ENCODE results near the gene ARL4C. TPM values are rescaled to one million over a fixed set of nuclear protein-coding genes. Genes with fewer than 3 reads are reported as not detected.

ARL4C gene
- total RNA-seq, 1 donor from 2014 or later: 20.9 TPM

DNA sequence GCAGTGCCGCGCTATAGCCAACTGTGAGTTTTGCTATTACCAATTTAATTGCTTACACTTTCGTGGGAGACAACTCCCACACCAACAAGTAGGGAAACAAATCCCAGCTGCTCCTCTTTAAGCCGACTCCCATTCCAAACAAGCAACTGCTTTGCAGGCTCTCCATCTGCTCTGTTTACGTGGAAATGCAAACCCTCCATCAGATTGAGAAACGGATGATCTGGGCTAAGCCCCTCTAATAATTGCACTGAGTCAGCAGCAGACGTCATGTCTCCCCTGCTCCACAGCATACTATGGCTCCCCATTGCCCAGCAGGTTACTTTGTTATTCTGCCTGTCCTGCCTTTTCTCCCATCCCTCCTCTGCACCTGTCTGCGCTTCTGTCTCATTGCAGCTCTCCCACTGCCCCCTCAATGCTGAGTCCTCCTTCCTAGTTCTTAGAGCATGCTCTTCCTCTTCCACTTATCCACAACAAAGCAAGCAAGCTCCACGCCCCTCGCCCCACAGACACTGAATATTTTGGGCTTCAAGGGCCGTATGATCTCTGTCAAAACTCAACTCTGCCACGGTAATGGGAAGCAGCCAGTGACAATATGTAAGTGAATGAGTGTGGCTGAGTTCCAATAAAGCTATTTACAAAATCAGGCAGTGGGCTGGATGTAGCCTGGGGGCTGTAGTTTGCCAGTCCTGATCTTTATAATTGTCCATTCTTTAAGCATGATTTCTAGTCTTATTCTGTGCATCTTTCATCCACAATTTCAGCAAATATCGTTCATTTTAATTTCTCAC lies 39.5 kb upstream of the ARL4C start:
- TF ChIP-seq CTCF (IDR thresholded peaks at IDR 0.05): no peak
- no peak for ATAC-seq (ENCODE audit: low read depth)
- Mint-ChIP-seq H3K4me3 (no peak overlapping the region), H3K4me1 (no peaks in the 10 kb centered on the region), H3K27me3 (peaks cover 16% of the 10 kb centered on the region), H3K36me3 (ENCODE audit: low read depth) (no peaks in the 10 kb centered on the region), H3K27ac (no peak overlapping the region), H3K9me3 (peaks cover 3% of the 10 kb centered on the region)
- POLR2A ChIA-PET: no interaction called here
- intact Hi-C loops (cut with micrococcal nuclease): no loop called here
- DNase-seq: no peak
- CTCF ChIA-PET: no interaction called here

DNA sequence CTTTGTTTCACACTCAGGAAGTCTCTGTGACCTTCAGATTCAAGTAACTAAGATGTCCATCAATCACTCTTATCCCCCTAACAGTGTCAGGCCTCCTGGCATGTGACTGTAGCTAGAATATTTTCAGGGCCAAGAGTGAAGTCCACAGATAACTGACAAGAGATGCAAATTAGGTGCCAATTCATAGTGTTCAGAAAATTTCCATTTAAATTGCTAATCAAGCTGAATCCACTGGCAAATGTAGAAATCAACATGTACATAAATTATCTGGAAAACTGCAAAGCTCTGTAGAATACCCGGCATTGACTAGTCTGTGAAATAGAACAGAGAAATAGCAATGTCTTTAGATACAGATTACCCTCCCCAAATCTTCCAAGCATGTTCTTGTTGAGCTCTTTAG lies 38.6 kb upstream of the ARL4C start:
- CTCF ChIA-PET: no interaction called here
- Mint-ChIP-seq H3K36me3 (ENCODE audit: low read depth) (no peaks in the 10 kb centered on the region), H3K9me3 (peaks cover 3% of the 10 kb centered on the region), H3K4me1 (no peaks in the 10 kb centered on the region), H3K4me3 (no peak overlapping the region), H3K27ac (no peak overlapping the region), H3K27me3 (peaks cover 20% of the 10 kb centered on the region)
- intact Hi-C loops (cut with micrococcal nuclease): no loop called here
- POLR2A ChIA-PET: no interaction called here
- DNase-seq (no peak), ATAC-seq (ENCODE audit: low read depth) (no peak)
- no peak for TF ChIP-seq CTCF (IDR thresholded peaks at IDR 0.05)

DNA sequence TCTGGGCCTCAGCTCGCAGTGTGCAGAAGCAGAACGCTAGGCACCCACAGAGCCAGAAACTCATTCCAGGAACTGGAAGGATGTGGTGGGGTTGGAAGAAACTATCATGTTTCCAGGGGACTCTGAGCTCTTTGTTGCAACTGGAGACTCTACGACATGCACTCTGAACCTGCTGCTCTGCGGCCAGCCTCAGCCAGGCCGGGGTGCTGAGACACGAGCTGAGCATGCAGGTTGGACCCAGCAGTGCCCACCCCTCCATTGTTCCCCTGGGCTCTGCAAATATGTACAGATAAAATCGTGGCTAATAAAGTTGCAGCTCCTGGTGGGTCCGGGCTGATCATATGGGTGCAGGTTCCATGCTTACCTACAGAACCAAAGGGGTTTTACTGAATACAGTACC lies 37.6 kb upstream of the ARL4C start:
- peaks cover 22% of the 10 kb centered on the region for H3K27me3 Mint-ChIP-seq
- no peaks in the 10 kb centered on the region for H3K4me1 Mint-ChIP-seq
- ChIA-PET CTCF (interaction anchor here (1.4 kb wide), 1 partner anchor 11 kb away, joined by 4 read pairs; no protein-coding TSS in a partner anchor), POLR2A (no interaction called here)
- H3K36me3 Mint-ChIP-seq (ENCODE audit: low read depth): no peaks in the 10 kb centered on the region
- no peak for TF ChIP-seq CTCF (IDR thresholded peaks at IDR 0.05)
- intact Hi-C loops (cut with micrococcal nuclease): no loop called here
- DNase-seq (no peak), ATAC-seq (ENCODE audit: low read depth) (no peak)
- peaks cover 3% of the 10 kb centered on the region for H3K9me3 Mint-ChIP-seq
- no peak overlapping the region for H3K27ac Mint-ChIP-seq
- no peak overlapping the region for H3K4me3 Mint-ChIP-seq

- no peaks in the 10 kb centered on the region for H3K36me3 Mint-ChIP-seq (ENCODE audit: low read depth)
- H3K4me3 Mint-ChIP-seq: no peak overlapping the region
- no peak for ATAC-seq (ENCODE audit: low read depth)
- H3K9me3 Mint-ChIP-seq: no peaks in the 10 kb centered on the region
- no peak for DNase-seq
- H3K4me1 Mint-ChIP-seq: no peaks in the 10 kb centered on the region
- peaks cover 28% of the 10 kb centered on the region for H3K27me3 Mint-ChIP-seq
- TF ChIP-seq CTCF (IDR thresholded peaks at IDR 0.05): no peak
- intact Hi-C loops (cut with micrococcal nuclease): no loop called here
- no peak overlapping the region for H3K27ac Mint-ChIP-seq
- ChIA-PET CTCF (interaction anchor here (1.4 kb wide), 1 partner anchor 12 kb away, joined by 4 read pairs; no protein-coding TSS in a partner anchor), POLR2A (no interaction called here)
Measured at GRCh38 chr2:234533626-234534025, 36.7 kb upstream of the ARL4C start.

DNA sequence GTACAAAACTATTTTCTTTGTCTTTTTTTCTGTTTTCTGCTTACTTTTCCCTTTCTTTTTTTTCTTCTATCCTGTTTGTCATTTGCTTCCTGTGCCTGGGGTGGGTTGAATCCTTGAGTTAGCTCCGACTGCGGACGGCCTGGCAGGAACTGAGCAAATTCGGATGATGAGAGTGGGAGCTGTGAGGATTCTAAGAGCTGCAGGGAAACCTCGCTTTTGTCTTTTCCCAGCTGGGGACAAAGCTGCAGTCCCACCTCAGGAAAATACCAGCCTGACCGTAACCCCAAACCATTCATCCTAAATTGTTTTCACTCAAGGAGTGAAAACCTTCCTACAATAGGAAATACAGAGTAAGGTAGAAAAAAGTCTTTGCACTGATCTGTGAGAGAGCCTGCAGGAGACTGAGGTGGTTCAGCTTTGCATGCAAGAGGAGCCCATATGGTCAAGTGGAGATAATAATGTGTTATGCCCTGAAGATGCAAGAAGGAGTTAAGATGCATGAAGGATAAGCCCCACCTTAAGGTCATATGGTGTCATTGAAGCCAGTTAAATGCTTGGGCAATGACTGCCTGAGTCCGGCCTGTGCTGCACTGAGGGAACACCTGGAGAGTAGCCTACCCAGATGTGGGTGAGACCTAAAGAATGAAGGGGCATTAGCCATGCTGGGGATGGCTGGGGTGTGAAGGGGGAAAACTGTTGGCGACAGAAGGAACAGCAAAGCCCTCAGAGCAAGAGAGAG lies 31.7 kb upstream of the ARL4C start:
- POLR2A ChIA-PET: no interaction called here
- DNase-seq (no peak), ATAC-seq (ENCODE audit: low read depth) (no peak)
- Mint-ChIP-seq H3K27ac (no peak overlapping the region), H3K9me3 (peaks cover 12% of the 10 kb centered on the region), H3K4me1 (no peaks in the 10 kb centered on the region), H3K27me3 (peaks cover 36% of the 10 kb centered on the region), H3K36me3 (ENCODE audit: low read depth) (no peaks in the 10 kb centered on the region), H3K4me3 (no peak overlapping the region)
- intact Hi-C loops (cut with micrococcal nuclease): no loop called here
- CTCF ChIA-PET: no interaction called here
- no peak for TF ChIP-seq CTCF (IDR thresholded peaks at IDR 0.05)

Data from activated B cell treated with CpG ODN at 0.5 μM for 24 hours (primary cell).